ENCODE data around the gene TMEM270. TPM values are rescaled to one million over a fixed set of nuclear protein-coding genes. Genes with fewer than 3 reads are reported as not detected.

Gene TMEM270
- total and polyA plus RNA-seq, 2 of the 4 experiments (the other 2 are of a cell fraction), result 0.17 TPM; not detected in 1

DNA sequence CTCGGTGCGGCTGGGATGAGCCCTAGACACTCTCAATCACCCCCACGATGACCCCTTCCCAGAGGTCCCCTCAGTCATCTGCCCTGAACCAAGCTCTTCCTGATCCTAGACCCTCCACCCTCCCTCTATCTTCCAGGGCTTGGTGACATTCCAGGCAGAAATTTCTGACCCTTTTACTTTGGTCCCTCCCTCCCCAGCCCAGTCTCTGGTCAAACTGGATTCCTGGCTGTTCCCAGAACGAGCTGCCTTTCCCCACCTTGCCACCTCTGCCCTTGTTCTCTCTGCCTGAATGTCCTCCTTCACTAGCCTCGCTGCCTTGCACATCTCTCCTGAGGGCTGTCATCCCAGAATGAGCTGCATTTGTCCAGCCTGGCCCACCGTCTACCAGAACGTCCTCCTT lies 31.5 kb upstream of the TMEM270 start:
- Histone ChIP-seq H4K20me1 (ENCODE audit: insufficient read depth, low read length) (no peaks in the 10 kb centered on the region), H3K23ac (ENCODE audit: low read depth, low read length) (no peak overlapping the region), H3K4ac (ENCODE audit: low read depth, low read length) (no peak overlapping the region), H3K4me3 (ENCODE audit: insufficient read depth, low read depth, low read length) (no peak overlapping the region), H2BK5ac (ENCODE audit: low read depth, low read length, poor library complexity, severe bottlenecking) (no peak overlapping the region), H3K27ac (ENCODE audit: insufficient read depth, low read length) (no peak overlapping the region), H3K56ac (ENCODE audit: extremely low read depth, insufficient read depth, low read length) (no peak overlapping the region), H3K4me2 (ENCODE audit: low read depth, low read length) (no peak overlapping the region), H3K36me3 (ENCODE audit: control insufficient read depth, insufficient read depth, low read length) (no peaks in the 10 kb centered on the region), H2AK5ac (ENCODE audit: low read depth, low read length) (peak overlapping the region; percentile 79; the same call in 1 of the 2 replicates), H3K4me1 (ENCODE audit: control insufficient read depth, insufficient read depth, low read length) (peaks cover 11% of the 10 kb centered on the region), H3K79me1 (ENCODE audit: low read depth in 1 of 2, low read length in 2 of 2) (peaks cover 0 to 11% of the 10 kb centered on the region in 2 experiments; a peak in 1 of 4 replicates), H2AFZ (replicated peaks; ENCODE audit: low read length, poor library complexity) (peak overlapping the region; percentile 59), H3K9me3 (ENCODE audit: control insufficient read depth, insufficient read depth, low read length) (no peaks in the 10 kb centered on the region), H3K9me1 (ENCODE audit: insufficient read depth, low read length) (peaks cover 31% of the 10 kb centered on the region), H2BK120ac (ENCODE audit: low read depth, low read length) (no peak overlapping the region; the same call in 1 of the 2 replicates), H3K27me3 (ENCODE audit: control insufficient read depth, insufficient read depth, low read length) (no peaks in the 10 kb centered on the region), H2BK15ac (ENCODE audit: low read depth, low read length) (0 out of 3 replicates have a peak overlapping the region, but pooled peaks have one; percentile 51), H4K91ac (ENCODE audit: insufficient read depth, low read depth, low read length) (no peak overlapping the region), H3K18ac (ENCODE audit: low read depth, low read length) (no peak overlapping the region), H4K5ac (ENCODE audit: low read depth, low read length) (no peak overlapping the region), H4K8ac (ENCODE audit: low read depth in 2 of 2, low read length in 2 of 2) (no peak overlapping the region; a peak in 1 of 4 replicates), H3K9ac (ENCODE audit: low read depth, low read length) (no peak overlapping the region), H2AK9ac (replicated peaks; ENCODE audit: low read depth, low read length, poor library complexity) (no peak overlapping the region), H3K14ac (replicated peaks; ENCODE audit: low read depth, low read length) (no peak overlapping the region), H2BK20ac (ENCODE audit: low read depth, low read length) (0 out of 2 replicates have a peak overlapping the region, but pooled peaks have one; percentile 29)
- DNase-seq (no peak), ATAC-seq (ENCODE audit: low read depth) (no peak)
- intact Hi-C loops (cut with micrococcal nuclease), result no loop called here
- 71% methylated on average over 1 of the region's 7 CpGs; no CpG with 5 or more reads in 1 of the 2 experiments for WGBS, 2 experiments (ENCODE audit: extremely low coverage in 2 of 2, insufficient read length in 1 of 2)
- in situ Hi-C loops (cut with MboI; ENCODE audit: low sequenced_read_pairs), result no loop called here
- POLR2A ChIA-PET (ENCODE audit: unreplicated experiment), result interaction anchor here (0.7 kb wide), 1 partner anchor 1872 kb away, joined by 3 read pairs; no protein-coding TSS in a partner anchor
- CTCF ChIA-PET, result interaction anchor here (0.5 kb wide), 1 partner anchor 55 kb away, joined by 6 read pairs; no protein-coding TSS in a partner anchor
- dilution Hi-C loops (cut with HindIII; ENCODE audit: low sequenced_read_pairs, unreplicated experiment), result no loop called here
- TF ChIP-seq, protein P1, sequence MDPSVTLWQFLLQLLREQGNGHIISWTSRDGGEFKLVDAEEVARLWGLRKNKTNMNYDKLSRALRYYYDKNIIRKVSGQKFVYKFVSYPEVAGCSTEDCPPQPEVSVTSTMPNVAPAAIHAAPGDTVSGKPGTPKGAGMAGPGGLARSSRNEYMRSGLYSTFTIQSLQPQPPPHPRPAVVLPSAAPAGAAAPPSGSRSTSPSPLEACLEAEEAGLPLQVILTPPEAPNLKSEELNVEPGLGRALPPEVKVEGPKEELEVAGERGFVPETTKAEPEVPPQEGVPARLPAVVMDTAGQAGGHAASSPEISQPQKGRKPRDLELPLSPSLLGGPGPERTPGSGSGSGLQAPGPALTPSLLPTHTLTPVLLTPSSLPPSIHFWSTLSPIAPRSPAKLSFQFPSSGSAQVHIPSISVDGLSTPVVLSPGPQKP (IDR thresholded peaks at IDR 0.05; ENCODE audit: borderline replicate concordance, low read depth, low read length), result no peak
- no peak for TF ChIP-seq MAZ (IDR thresholded peaks at IDR 0.05; ENCODE audit: borderline replicate concordance, low read depth, low read length)
- BruUV-seq (replicated peaks), result no TSS peak
